ENCODE data around the gene GPSM3. TPM values are rescaled to one million over a fixed set of nuclear protein-coding genes. Genes with fewer than 3 reads are reported as not detected.
A peak's percentile ranks its signal among the peaks of the same experiment; 100 is the strongest.

GPSM3 gene
- total and polyA plus RNA-seq, 8 donors, result 3.1 to 41.0 (median 23.9) TPM; not detected in 3

- H3K27ac ChIP-seq, result peak overlapping the region in 4 of 5 donors; percentile 49 to 100 (median 79)
These were observed 10.4 kb downstream of the GPSM3 start for GRCh38 chr6:32181915-32182529.

GRCh38 chr6:32181148-32181702, 11.2 kb downstream of the GPSM3 start:
- Histone ChIP-seq H3K9me3 (no peaks in the 10 kb centered on the region), H3K27me3 (no peaks in the 10 kb centered on the region), H3K4me1 (peaks cover 40 to 79% (median 63%) of the 10 kb centered on the region in 4 donors), H3K36me3 (peaks cover 23 to 54% (median 48%) of the 10 kb centered on the region in 4 donors), H3K27ac (peak overlapping the region in 4 of 5 donors; percentile 14 to 100 (median 79)), H3K4me3 (no peak overlapping the region)
- intact Hi-C loops (cut with DNase I; ENCODE audit: low total_unique reads), result no loop called here
- 87 to 94% (median 88%) methylated on average over 15 of the region's 15 CpGs for WGBS, 5 donors
- TF ChIP-seq POLR2A (IDR thresholded peaks at IDR 0.05) (no peak), EP300 (IDR thresholded peaks at IDR 0.05) (no peak), POLR2AphosphoS5 (IDR thresholded peaks at IDR 0.05) (no peak)
- TF ChIP-seq, protein P1, sequence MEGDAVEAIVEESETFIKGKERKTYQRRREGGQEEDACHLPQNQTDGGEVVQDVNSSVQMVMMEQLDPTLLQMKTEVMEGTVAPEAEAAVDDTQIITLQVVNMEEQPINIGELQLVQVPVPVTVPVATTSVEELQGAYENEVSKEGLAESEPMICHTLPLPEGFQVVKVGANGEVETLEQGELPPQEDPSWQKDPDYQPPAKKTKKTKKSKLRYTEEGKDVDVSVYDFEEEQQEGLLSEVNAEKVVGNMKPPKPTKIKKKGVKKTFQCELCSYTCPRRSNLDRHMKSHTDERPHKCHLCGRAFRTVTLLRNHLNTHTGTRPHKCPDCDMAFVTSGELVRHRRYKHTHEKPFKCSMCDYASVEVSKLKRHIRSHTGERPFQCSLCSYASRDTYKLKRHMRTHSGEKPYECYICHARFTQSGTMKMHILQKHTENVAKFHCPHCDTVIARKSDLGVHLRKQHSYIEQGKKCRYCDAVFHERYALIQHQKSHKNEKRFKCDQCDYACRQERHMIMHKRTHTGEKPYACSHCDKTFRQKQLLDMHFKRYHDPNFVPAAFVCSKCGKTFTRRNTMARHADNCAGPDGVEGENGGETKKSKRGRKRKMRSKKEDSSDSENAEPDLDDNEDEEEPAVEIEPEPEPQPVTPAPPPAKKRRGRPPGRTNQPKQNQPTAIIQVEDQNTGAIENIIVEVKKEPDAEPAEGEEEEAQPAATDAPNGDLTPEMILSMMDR (IDR thresholded peaks at IDR 0.05), result no peak
- DNase-seq, result peak in 1 of 2 donors; percentile 3

More at GRCh38 chr6:32181915-32182529, 10.4 kb downstream of the GPSM3 start:
- WGBS, 5 donors, result 45 to 77% (median 57%) methylated on average over 10 of the region's 10 CpGs
- H3K4me3 ChIP-seq, result no peak overlapping the region
- no peaks in the 10 kb centered on the region for H3K27me3 ChIP-seq
- H3K9me3 ChIP-seq, result no peaks in the 10 kb centered on the region
- H3K4me1 ChIP-seq, result peaks cover 34 to 79% (median 63%) of the 10 kb centered on the region in 4 donors
- intact Hi-C loops (cut with DNase I; ENCODE audit: low total_unique reads), result no loop called here
- H3K36me3 ChIP-seq, result peaks cover 30 to 62% (median 55%) of the 10 kb centered on the region in 4 donors
- no peak for TF ChIP-seq POLR2AphosphoS5 (IDR thresholded peaks at IDR 0.05)
- no peak for TF ChIP-seq EP300 (IDR thresholded peaks at IDR 0.05)
- no peak for TF ChIP-seq POLR2A (IDR thresholded peaks at IDR 0.05)
- TF ChIP-seq, protein P1 (IDR thresholded peaks at IDR 0.05), result no peak
- peak in 1 of 2 donors; percentile 9 for DNase-seq

GRCh38 chr6:32179766-32180405, 12.6 kb downstream of the GPSM3 start:
- Histone ChIP-seq H3K36me3 (peaks cover 23 to 49% (median 43%) of the 10 kb centered on the region in 4 donors), H3K27ac (peak overlapping the region in 4 of 5 donors; percentile 91 to 100 (median 92)), H3K9me3 (no peaks in the 10 kb centered on the region), H3K4me1 (peaks cover 41 to 79% (median 66%) of the 10 kb centered on the region in 4 donors), H3K4me3 (peak overlapping the region in 2 of 4 donors; percentile 86 to 90), H3K27me3 (no peaks in the 10 kb centered on the region)
- no peak for DNase-seq
- intact Hi-C loops (cut with DNase I; ENCODE audit: low total_unique reads), result no loop called here
- WGBS, 5 donors, result 63 to 72% (median 70%) methylated on average over 10 of the region's 10 CpGs
- no peak for TF ChIP-seq POLR2A (IDR thresholded peaks at IDR 0.05)
- TF ChIP-seq, protein P1 (IDR thresholded peaks at IDR 0.05), result no peak
- TF ChIP-seq POLR2AphosphoS5 (IDR thresholded peaks at IDR 0.05), result no peak
- no peak for TF ChIP-seq EP300 (IDR thresholded peaks at IDR 0.05)
